Subcutaneous adipose tissue (tissue), 4 donors: Measurements from ENCODE around the gene GSS. TPM values are rescaled to one million over a fixed set of nuclear protein-coding genes. Genes with fewer than 3 reads are reported as not detected.

Source experiments
- CTCF ChIP-seq: fragments of 450-650 bp; IDR thresholded peaks from one replicate; pipeline ENCODE4 v1.5.1; 2016; ENCODE audit warnings: low read depth, mild to moderate bottlenecking, control low read depth, antibody characterized with exemption, moderate library complexity
- total RNA-seq, 4 donors: library from RNA; depleted of rRNA; stranded (reverse); fragments of >200 nt; gene quantifications; one replicate each; pipeline ENCODE4 v1.1.0, GENCODE V29; 2016

Gene GSS
- total RNA-seq, 4 donors from 2014 or later, result 25.4 to 42.4 (median 30.0) TPM

GRCh38 chr20:34915749-34916455 is 39.7 kb downstream of the GSS start:
- no peak for TF ChIP-seq CTCF

- TF ChIP-seq CTCF, result no peak
These were observed 40.5 kb downstream of the GSS start for GRCh38 chr20:34915131-34915530.

- no peak for TF ChIP-seq CTCF
These were observed 47.8 kb downstream of the GSS start for GRCh38 chr20:34907616-34908469.

GRCh38 chr20:34904202-34904621 is 51.4 kb downstream of the GSS start:
- TF ChIP-seq CTCF, result no peak

- TF ChIP-seq CTCF, result no peak
These were observed 59.5 kb downstream of the GSS start for GRCh38 chr20:34896086-34896621.

- no peak for TF ChIP-seq CTCF
These were observed 60.1 kb downstream of the GSS start for GRCh38 chr20:34895465-34895864.

GRCh38 chr20:34894723-34895122 is 60.9 kb downstream of the GSS start:
- no peak for TF ChIP-seq CTCF
